H1 (cell line): ENCODE results near the gene MARS1. TPM values are rescaled to one million over a fixed set of nuclear protein-coding genes. Genes with fewer than 3 reads are reported as not detected.

ENCODE experiments used
- CREB1 ChIP-seq: IDR thresholded peaks from 2 replicates; pipeline ENCODE4 v1.6.1; 2012; ENCODE audit warnings: inconsistent platforms
- CTCF ChIP-seq, 3 experiments: IDR thresholded peaks; 1 replicate in 2 of 3; 2 replicates in 1 of 3; pipeline versions ENCODE4 v1.5.1 to v1.6.1; 2011; ENCODE audit warnings: low read length in 3 of 3, mild to moderate bottlenecking in 3 of 3, inconsistent platforms in 2 of 3, low read depth in 1 of 3, moderate library complexity in 1 of 3; ENCODE audit not compliant: insufficient read depth in 1 of 3; ENCODE audit errors: control extremely low read depth in 1 of 3
- EGR1 ChIP-seq: IDR thresholded peaks from 2 replicates; pipeline ENCODE4 v1.6.1; 2011; ENCODE audit warnings: low read depth, low read length, borderline replicate concordance
- FOSL1 ChIP-seq: IDR thresholded peaks from 2 replicates; pipeline ENCODE4 v1.6.1; 2011; ENCODE audit warnings: mild to moderate bottlenecking, low read depth, low read length, moderate library complexity; ENCODE audit not compliant: insufficient read depth
- HDAC2 ChIP-seq, 2 experiments: fragments of 300-600 bp in 1 of 2; sonication (generic) in 1 of 2; IDR thresholded peaks; 2 replicates each; pipeline ENCODE4 v1.6.1; 2011 to 2012; ENCODE audit warnings: low read depth in 2 of 2, low read length in 2 of 2, mild to moderate bottlenecking in 2 of 2, moderate library complexity in 2 of 2, borderline replicate concordance in 1 of 2, inconsistent platforms in 1 of 2
- KDM4A ChIP-seq: IDR thresholded peaks from one replicate; pipeline ENCODE4 v1.7.1; 2012; ENCODE audit warnings: low read depth, mild to moderate bottlenecking, moderate library complexity, low read length, inconsistent platforms; ENCODE audit not compliant: severe bottlenecking
- KDM5A ChIP-seq: fragments of 200-600 bp; IDR thresholded peaks from 2 replicates; pipeline ENCODE4 v1.7.1; 2012; ENCODE audit warnings: mild to moderate bottlenecking, low read length, inconsistent platforms, mixed read lengths
- RAD21 ChIP-seq, 2 experiments: IDR thresholded peaks in 1 of 2; conservative IDR thresholded peaks in 1 of 2; 2 replicates each; pipeline ENCODE4 v1.6.1; 2011; ENCODE audit warnings: low read depth in 2 of 2, low read length in 2 of 2, improper control_type of control experiment in 1 of 2, inconsistent platforms in 1 of 2, mild to moderate bottlenecking in 1 of 2, moderate library complexity in 1 of 2
- SAP30 ChIP-seq: fragments of 300-600 bp; sonication (generic); IDR thresholded peaks from 2 replicates; pipeline ENCODE4 v1.7.1; 2012; ENCODE audit warnings: low read length, moderate library complexity, mild to moderate bottlenecking, inconsistent platforms; ENCODE audit not compliant: insufficient read depth, insufficient replicate concordance
- SIN3A ChIP-seq, 2 experiments: IDR thresholded peaks in 1 of 2; conservative IDR thresholded peaks in 1 of 2; 2 replicates each; pipeline ENCODE4 v1.6.1; 2011 to 2012; ENCODE audit warnings: low read length in 2 of 2, improper control_type of control experiment in 1 of 2, low read depth in 1 of 2, mild to moderate bottlenecking in 1 of 2
- SUZ12 ChIP-seq: fragments of 200-600 bp; sonication (generic); IDR thresholded peaks from 2 replicates; pipeline ENCODE4 v1.6.1; 2012; ENCODE audit warnings: mild to moderate bottlenecking, inconsistent platforms, low read length, moderate library complexity, mixed read lengths
- TAF1 ChIP-seq: IDR thresholded peaks from 2 replicates; pipeline ENCODE4 v1.6.1; 2011; ENCODE audit warnings: mild to moderate bottlenecking, low read depth, low read length
- TBP ChIP-seq: IDR thresholded peaks from 2 replicates; pipeline ENCODE4 v1.6.1; 2011; ENCODE audit warnings: low read depth, low read length, improper control_type of control experiment
- TCF12 ChIP-seq: IDR thresholded peaks from 2 replicates; pipeline ENCODE4 v1.6.1; 2011; ENCODE audit warnings: low read depth, mild to moderate bottlenecking, low read length
- TEAD4 ChIP-seq: IDR thresholded peaks from 2 replicates; pipeline ENCODE4 v1.6.1; 2012; ENCODE audit warnings: low read depth, low read length, inconsistent platforms, mixed read lengths
- USF2 ChIP-seq: IDR thresholded peaks from 2 replicates; pipeline ENCODE4 v1.6.1; 2011; ENCODE audit warnings: low read length, improper control_type of control experiment
- polyA plus RNA-seq, 7 experiments: library from polyadenylated mRNA; depleted of rRNA in 3 of 7; stranded (reverse) in 5 of 7; unstranded in 2 of 7; fragments of >200 nt in 5 of 7; fragments of 200-250 nt in 2 of 7; gene quantifications; 1 replicate in 5 of 7; 2 replicates in 1 of 7; 4 replicates in 1 of 7; pipeline versions ENCODE4 v1.2.1 to v1.2.3, GENCODE V29; 2011 to 2013; ENCODE audit warnings: missing spikeins in 2 of 7, mixed read lengths in 2 of 7
- total RNA-seq: library from RNA; stranded (reverse); fragmentation: NEBNext Ultra II Directional; extraction: Animal tissue kit (Norgen Biotek cat#: 25700); gene quantifications from 2 replicates; pipeline ENCODE4 v1.2.1, GENCODE V29; 2021
- TF ChIP-seq, protein P1 (sequence below): IDR thresholded peaks from 2 replicates; pipeline ENCODE4 v1.6.1; 2012; ENCODE audit warnings: inconsistent platforms
- TF ChIP-seq, protein P2 (sequence below): IDR thresholded peaks from 2 replicates; pipeline ENCODE4 v1.6.1; 2012; ENCODE audit warnings: inconsistent platforms

Gene MARS1
- total and polyA plus RNA-seq, 2 of the 8 experiments (the other 6 are each of a cell fraction or from before 2014, with no cell fraction given): 194 to 407 TPM

DNA sequence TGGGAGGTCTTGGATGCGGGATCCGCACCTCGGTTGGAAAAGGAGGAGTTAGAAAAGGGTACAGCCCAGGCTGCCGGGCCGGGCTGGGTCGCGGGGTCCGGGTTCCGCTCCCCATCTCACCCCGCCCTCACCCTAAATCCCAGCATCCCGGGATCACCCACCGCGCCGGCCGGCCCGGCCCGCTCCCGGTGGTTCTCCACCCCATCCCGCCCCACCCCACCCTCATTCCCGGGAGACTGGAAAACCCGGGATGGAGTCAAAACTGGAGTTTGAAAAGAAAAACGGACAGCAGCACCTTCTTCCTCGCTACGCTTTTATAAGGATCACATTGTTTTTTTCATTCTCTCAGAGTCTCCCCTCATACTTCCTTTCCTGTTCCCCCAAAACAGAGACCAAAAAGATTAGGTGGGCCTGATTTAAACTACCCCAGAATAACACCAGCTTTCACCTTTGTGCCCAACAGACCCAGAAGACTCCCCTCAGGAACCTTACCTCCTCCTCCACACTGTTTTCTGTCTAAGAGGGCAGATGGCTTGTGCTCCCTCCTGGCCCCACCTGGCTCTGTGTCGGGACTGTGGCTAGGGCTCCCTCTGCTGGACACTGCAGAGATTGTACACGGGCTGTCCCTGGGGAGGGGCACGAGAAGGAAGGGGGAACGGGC is 25.5 kb upstream of the MARS1 start (continued):
- TF ChIP-seq, protein P1, sequence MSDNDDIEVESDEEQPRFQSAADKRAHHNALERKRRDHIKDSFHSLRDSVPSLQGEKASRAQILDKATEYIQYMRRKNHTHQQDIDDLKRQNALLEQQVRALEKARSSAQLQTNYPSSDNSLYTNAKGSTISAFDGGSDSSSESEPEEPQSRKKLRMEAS: peak; percentile 84
- TF ChIP-seq USF2: 0 out of 2 replicates have a peak, but pooled peaks have one; percentile 12
- TF ChIP-seq TEAD4: no peak
- no peak for TF ChIP-seq SUZ12
- 0 out of 4 replicates have a peak, but pooled peaks of 1 of the 2 experiments have one; percentile 1 for TF ChIP-seq HDAC2 (IDR thresholded peaks at IDR 0.05; ENCODE audit: borderline replicate concordance in 1 of 2, low read depth in 2 of 2, low read length in 2 of 2)
- TF ChIP-seq CTCF (IDR thresholded peaks at IDR 0.05; ENCODE audit: control extremely low read depth in 1 of 3, insufficient read depth in 1 of 3, low read depth in 1 of 3, low read length in 3 of 3): peak in 2 of 3 experiments; percentile 97 to 98; a peak in 3 of 4 replicates
- TF ChIP-seq TCF12: peak; percentile 85; the same call in 1 of the 2 replicates
- TF ChIP-seq TAF1: peak; percentile 62
- TF ChIP-seq KDM4A: peak; percentile 35
- TF ChIP-seq, protein P2, sequence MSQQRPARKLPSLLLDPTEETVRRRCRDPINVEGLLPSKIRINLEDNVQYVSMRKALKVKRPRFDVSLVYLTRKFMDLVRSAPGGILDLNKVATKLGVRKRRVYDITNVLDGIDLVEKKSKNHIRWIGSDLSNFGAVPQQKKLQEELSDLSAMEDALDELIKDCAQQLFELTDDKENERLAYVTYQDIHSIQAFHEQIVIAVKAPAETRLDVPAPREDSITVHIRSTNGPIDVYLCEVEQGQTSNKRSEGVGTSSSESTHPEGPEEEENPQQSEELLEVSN: peak; percentile 47; the same call in 1 of the 2 replicates
- TF ChIP-seq EGR1: 0 out of 2 replicates have a peak, but pooled peaks have one; percentile 28
- peak; percentile 78 to 87 for TF ChIP-seq RAD21 (IDR thresholded peaks at IDR 0.05 in 1 of 2, conservative IDR thresholded peaks at IDR 0.05 in 1 of 2; ENCODE audit: low read depth in 2 of 2, low read length in 2 of 2)
- peak in 1 of 2 experiments; percentile 63; a peak in 3 of 4 replicates for TF ChIP-seq SIN3A (conservative IDR thresholded peaks at IDR 0.05 in 1 of 2, IDR thresholded peaks at IDR 0.05 in 1 of 2; ENCODE audit: low read depth in 1 of 2, low read length in 2 of 2)
- TF ChIP-seq SAP30: peak; percentile 50
- no peak for TF ChIP-seq FOSL1
- peak; percentile 77 for TF ChIP-seq CREB1
- TF ChIP-seq TBP: peak; percentile 59; the same call in 1 of the 2 replicates
- TF ChIP-seq KDM5A: no peak
